IMR-90 (cell line): ENCODE results near the gene GRID1. TPM values are rescaled to one million over a fixed set of nuclear protein-coding genes. Genes with fewer than 3 reads are reported as not detected.

ENCODE experiments used
- ATAC-seq: fragments of 200-7000 bp; cut with Tn5 transposase; 2 replicates; pipeline ENCODE4 v1.9.1; 2020; ENCODE audit warnings: low read depth, mild to moderate bottlenecking, moderate library complexity
- BruUV-seq: library from RNA; stranded (reverse); fragments of 400-500 nt; replicated peaks from 2 replicates; lab custom pipeline; 2021; lab: Mats Ljungman, UMichigan
- CTCF ChIA-PET: fragments of 300-600 bp; formaldehyde crosslinking; extraction: SDS; loops from one replicate; lab custom pipeline; 2021; ENCODE audit warnings: antibody characterized with exemption; lab: Yijun Ruan, JAX
- POLR2A ChIA-PET: fragments of 300-600 bp; sonication (Branson Sonifier 250); formaldehyde crosslinking; loops from one replicate; lab custom pipeline; 2022; ENCODE audit warnings: antibody characterized with exemption; ENCODE audit not compliant: unreplicated experiment; lab: Charles Lee
- DNase-seq: peaks from one replicate; pipeline ENCODE4 v3.0.0; 2013
- H2AFZ ChIP-seq: replicated peaks from 2 replicates; pipeline ENCODE3; 2013; ENCODE audit warnings: low read length, mild to moderate bottlenecking; ENCODE audit not compliant: poor library complexity
- H2AK5ac ChIP-seq: 2 replicates; pipeline ENCODE4 v1.6.1; 2013; ENCODE audit warnings: low read depth, low read length, inconsistent platforms
- H2AK9ac ChIP-seq: replicated peaks from 2 replicates; pipeline ENCODE3; 2013; ENCODE audit warnings: mild to moderate bottlenecking, low read depth, low read length, moderate library complexity; ENCODE audit not compliant: poor library complexity
- H2BK120ac ChIP-seq: 2 replicates; pipeline ENCODE4 v1.6.1; 2013; ENCODE audit warnings: low read depth, low read length, inconsistent platforms
- H2BK15ac ChIP-seq: 3 replicates; pipeline ENCODE4 v1.6.1; 2013; ENCODE audit warnings: low read depth, low read length, inconsistent platforms
- H2BK20ac ChIP-seq: 2 replicates; pipeline ENCODE4 v1.6.1; 2013; ENCODE audit warnings: low read depth, mild to moderate bottlenecking, inconsistent platforms, low read length, moderate library complexity
- H2BK5ac ChIP-seq: 2 replicates; pipeline ENCODE4 v1.6.1; 2013; ENCODE audit warnings: mild to moderate bottlenecking, low read depth, low read length, inconsistent platforms; ENCODE audit not compliant: poor library complexity, severe bottlenecking
- H3K14ac ChIP-seq: replicated peaks from 2 replicates; pipeline ENCODE4 v1.6.1; 2013; ENCODE audit warnings: low read depth, low read length, inconsistent platforms
- H3K18ac ChIP-seq: 2 replicates; pipeline ENCODE4 v1.6.1; 2013; ENCODE audit warnings: low read depth, low read length, control low read depth
- H3K23ac ChIP-seq: 2 replicates; pipeline ENCODE4 v1.6.1; 2013; ENCODE audit warnings: low read depth, low read length, inconsistent platforms
- H3K27ac ChIP-seq: 2 replicates; pipeline ENCODE4 v1.5.1; 2013; ENCODE audit warnings: mild to moderate bottlenecking, control low read depth, low read length; ENCODE audit not compliant: insufficient read depth
- H3K27me3 ChIP-seq: 2 replicates; pipeline ENCODE4 v1.6.1; 2013; ENCODE audit warnings: low read length; ENCODE audit not compliant: control insufficient read depth, insufficient read depth
- H3K36me3 ChIP-seq: 2 replicates; pipeline ENCODE4 v1.6.1; 2013; ENCODE audit warnings: low read length, mixed read lengths; ENCODE audit not compliant: control insufficient read depth, insufficient read depth
- H3K4ac ChIP-seq: 2 replicates; pipeline ENCODE4 v1.6.1; 2013; ENCODE audit warnings: low read depth, low read length, inconsistent platforms
- H3K4me1 ChIP-seq: 2 replicates; pipeline ENCODE4 v1.6.1; 2013; ENCODE audit warnings: low read length, mixed read lengths; ENCODE audit not compliant: control insufficient read depth, insufficient read depth
- H3K4me2 ChIP-seq: 2 replicates; pipeline ENCODE4 v1.6.1; 2013; ENCODE audit warnings: low read depth, mild to moderate bottlenecking, control low read depth, low read length, moderate library complexity
- H3K4me3 ChIP-seq: 2 replicates; pipeline ENCODE4 v1.5.1; 2013; ENCODE audit warnings: low read depth, mild to moderate bottlenecking, control low read depth, low read length, moderate library complexity; ENCODE audit not compliant: insufficient read depth
- H3K56ac ChIP-seq: 2 replicates; pipeline ENCODE4 v1.6.1; 2013; ENCODE audit warnings: low read length, inconsistent platforms; ENCODE audit not compliant: insufficient read depth; ENCODE audit errors: extremely low read depth
- H3K79me1 ChIP-seq, 2 experiments: 2 replicates each; pipeline ENCODE4 v1.6.1; 2013; ENCODE audit warnings: low read length in 2 of 2, inconsistent platforms in 1 of 2, low read depth in 1 of 2
- H3K9ac ChIP-seq: 2 replicates; pipeline ENCODE4 v1.6.1; 2013; ENCODE audit warnings: low read depth, low read length, control low read depth
- H3K9me1 ChIP-seq: 2 replicates; pipeline ENCODE4 v1.6.1; 2013; ENCODE audit warnings: low read length, inconsistent platforms; ENCODE audit not compliant: insufficient read depth
- H3K9me3 ChIP-seq: 2 replicates; pipeline ENCODE4 v1.6.1; 2013; ENCODE audit warnings: low read length; ENCODE audit not compliant: control insufficient read depth, insufficient read depth
- H4K20me1 ChIP-seq: 2 replicates; pipeline ENCODE4 v1.6.1; 2013; ENCODE audit warnings: low read length, inconsistent platforms; ENCODE audit not compliant: insufficient read depth
- H4K5ac ChIP-seq: 2 replicates; pipeline ENCODE4 v1.6.1; 2013; ENCODE audit warnings: mild to moderate bottlenecking, low read depth, low read length, control low read depth
- H4K8ac ChIP-seq, 2 experiments: 2 replicates each; pipeline ENCODE4 v1.6.1; 2013; ENCODE audit warnings: low read depth in 2 of 2, low read length in 2 of 2, control low read depth in 1 of 2, inconsistent platforms in 1 of 2
- H4K91ac ChIP-seq: 2 replicates; pipeline ENCODE4 v1.6.1; 2013; ENCODE audit warnings: low read depth, low read length, inconsistent platforms; ENCODE audit not compliant: insufficient read depth
- BHLHE40 ChIP-seq: fragments of 150-350 bp; IDR thresholded peaks from 2 replicates; pipeline ENCODE4 v1.6.1; 2016; ENCODE audit warnings: mild to moderate bottlenecking, low read depth, low read length
- CEBPB ChIP-seq: IDR thresholded peaks from 2 replicates; pipeline ENCODE4 v1.6.1; 2012; ENCODE audit warnings: low read depth, low read length, improper control_type of control experiment
- CHD1 ChIP-seq: IDR thresholded peaks from 2 replicates; pipeline ENCODE4 v1.6.1; 2012; ENCODE audit warnings: low read depth, low read length, improper control_type of control experiment
- CTCF ChIP-seq: conservative IDR thresholded peaks from 2 replicates; pipeline ENCODE4 v1.5.1; 2012; ENCODE audit warnings: mild to moderate bottlenecking, low read depth, low read length, improper control_type of control experiment
- ELK1 ChIP-seq: fragments of 150-350 bp; IDR thresholded peaks from 2 replicates; pipeline ENCODE4 v1.6.1; 2016; ENCODE audit warnings: low read depth, mild to moderate bottlenecking, low read length, moderate library complexity, borderline replicate concordance
- FOS ChIP-seq: fragments of 150-350 bp; IDR thresholded peaks from 2 replicates; pipeline ENCODE4 v1.6.1; 2016; ENCODE audit warnings: low read depth, low read length
- MAFK ChIP-seq: IDR thresholded peaks from 2 replicates; pipeline ENCODE4 v1.6.1; 2012; ENCODE audit warnings: low read depth, low read length, improper control_type of control experiment
- MAZ ChIP-seq: IDR thresholded peaks from 2 replicates; pipeline ENCODE4 v1.6.1; 2012; ENCODE audit warnings: low read depth, mild to moderate bottlenecking, low read length, improper control_type of control experiment, moderate library complexity, borderline replicate concordance
- MXI1 ChIP-seq: IDR thresholded peaks from 2 replicates; pipeline ENCODE4 v1.6.1; 2012; ENCODE audit warnings: low read depth, mild to moderate bottlenecking, low read length, moderate library complexity, borderline replicate concordance
- NFE2L2 ChIP-seq: fragments of 150-350 bp; IDR thresholded peaks from 2 replicates; pipeline ENCODE4 v1.6.1; 2016; ENCODE audit warnings: low read depth, mild to moderate bottlenecking, low read length
- POLR2A ChIP-seq: IDR thresholded peaks from 2 replicates; pipeline ENCODE4 v1.6.1; 2012; ENCODE audit warnings: mild to moderate bottlenecking, low read depth, low read length
- RAD21 ChIP-seq: IDR thresholded peaks from 2 replicates; pipeline ENCODE4 v1.6.1; 2012; ENCODE audit warnings: low read length, improper control_type of control experiment
- RCOR1 ChIP-seq: IDR thresholded peaks from 2 replicates; pipeline ENCODE4 v1.6.1; 2012; ENCODE audit warnings: mild to moderate bottlenecking, low read length, improper control_type of control experiment; ENCODE audit not compliant: insufficient replicate concordance
- RFX5 ChIP-seq: IDR thresholded peaks from 2 replicates; pipeline ENCODE4 v1.8.0; 2012; ENCODE audit warnings: low read depth, mild to moderate bottlenecking, low read length, moderate library complexity
- SMC3 ChIP-seq: fragments of 150-350 bp; IDR thresholded peaks from 2 replicates; pipeline ENCODE4 v1.6.1; 2016; ENCODE audit warnings: low read depth, mild to moderate bottlenecking, antibody characterized with exemption, low read length, moderate library complexity
- USF2 ChIP-seq: fragments of 150-350 bp; IDR thresholded peaks from 2 replicates; pipeline ENCODE4 v1.6.1; 2017; ENCODE audit warnings: mild to moderate bottlenecking, antibody characterized with exemption, low read length, low read depth
- WGBS, 2 experiments: methylation state at CpG; one replicate each; pipeline versions ENCODE4 v1.1.5 to v1.1.7; 2013; ENCODE audit warnings: missing lambda C conversion rate in 2 of 2; ENCODE audit not compliant: insufficient read length in 1 of 2; ENCODE audit errors: extremely low coverage in 2 of 2; 5-methylcytosine and 5-hydroxymethylcytosine counted together
- dilution Hi-C: fragments of 300-500 bp; cut with HindIII; formaldehyde crosslinking; loops from one replicate; pipeline ENCODE4 v1.14.3; 2018; ENCODE audit warnings: low sequenced_read_pairs; ENCODE audit not compliant: unreplicated experiment
- in situ Hi-C: fragments of 300-500 bp; cut with MboI; formaldehyde crosslinking; loops from 3 replicates; pipeline ENCODE4 v1.14.3; 2019; ENCODE audit warnings: low sequenced_read_pairs, inconsistent platforms, mixed read lengths
- intact Hi-C: fragments of 100-400 bp; cut with micrococcal nuclease; formaldehyde crosslinking; loops from 2 replicates; pipeline ENCODE4 v1.10.0; 2022
- polyA plus RNA-seq, 3 experiments: library from polyadenylated mRNA; depleted of rRNA; stranded (reverse); fragments of >200 nt; gene quantifications; 2 replicates each; pipeline ENCODE4 v1.2.3, GENCODE V29; 2012; ENCODE audit warnings: low replicate concordance in 1 of 3
- total RNA-seq: library from RNA; depleted of rRNA; stranded (reverse); fragments of >200 nt; gene quantifications from 2 replicates; pipeline ENCODE4 v1.2.3, GENCODE V29; 2012

GRID1 gene
- total and polyA plus RNA-seq, 2 of the 4 experiments (the other 2 are of a cell fraction): not detected

- Histone ChIP-seq H2AK9ac (no peak overlapping the region), H3K4me2 (no peak overlapping the region), H3K9me1 (no peaks in the 10 kb centered on the region), H3K23ac (no peak overlapping the region), H3K4ac (no peak overlapping the region), H3K14ac (no peak overlapping the region), H3K36me3 (no peaks in the 10 kb centered on the region), H3K27me3 (no peaks in the 10 kb centered on the region), H2BK5ac (no peak overlapping the region), H4K5ac (no peak overlapping the region), H3K4me1 (no peaks in the 10 kb centered on the region), H3K9ac (no peak overlapping the region), H3K18ac (no peak overlapping the region), H2BK20ac (no peak overlapping the region), H2BK15ac (no peak overlapping the region), H3K9me3 (peaks cover 45% of the 10 kb centered on the region), H4K8ac (no peak overlapping the region), H3K79me1 (no peaks in the 10 kb centered on the region), H2BK120ac (no peak overlapping the region), H4K91ac (no peak overlapping the region), H3K56ac (no peak overlapping the region), H3K27ac (no peak overlapping the region), H2AK5ac (no peak overlapping the region), H4K20me1 (no peaks in the 10 kb centered on the region), H3K4me3 (no peak overlapping the region), H2AFZ (no peak overlapping the region)
- intact Hi-C loops: no loop called here
- ChIA-PET CTCF (no interaction called here), POLR2A (no interaction called here)
- in situ Hi-C loops: no loop called here
- WGBS, 2 experiments: 79% methylated on average over 2 of the region's 3 CpGs; no CpG with 5 or more reads in 1 of the 2 experiments
- TF ChIP-seq NFE2L2 (no peak), RAD21 (no peak), CTCF (no peak), POLR2A (no peak), MAZ (no peak), MAFK (no peak), SMC3 (no peak), USF2 (no peak), BHLHE40 (no peak), FOS (no peak), RFX5 (no peak), ELK1 (no peak), CEBPB (no peak), CHD1 (no peak), MXI1 (no peak), RCOR1 (no peak)
- dilution Hi-C loops: no loop called here
- no peak for ATAC-seq
- no peak for DNase-seq
- BruUV-seq: no TSS peak
Measured at GRCh38 chr10:85789125-85789524, 577.5 kb downstream of the GRID1 start.
